ENCODE measurements around the gene RBM20. TPM values are rescaled to one million over a fixed set of nuclear protein-coding genes. Genes with fewer than 3 reads are reported as not detected.

RBM20 gene
- total and polyA plus RNA-seq, 8 donors = under 0.01 to 6.2 (median 0.59) TPM; not detected in 2

DNA sequence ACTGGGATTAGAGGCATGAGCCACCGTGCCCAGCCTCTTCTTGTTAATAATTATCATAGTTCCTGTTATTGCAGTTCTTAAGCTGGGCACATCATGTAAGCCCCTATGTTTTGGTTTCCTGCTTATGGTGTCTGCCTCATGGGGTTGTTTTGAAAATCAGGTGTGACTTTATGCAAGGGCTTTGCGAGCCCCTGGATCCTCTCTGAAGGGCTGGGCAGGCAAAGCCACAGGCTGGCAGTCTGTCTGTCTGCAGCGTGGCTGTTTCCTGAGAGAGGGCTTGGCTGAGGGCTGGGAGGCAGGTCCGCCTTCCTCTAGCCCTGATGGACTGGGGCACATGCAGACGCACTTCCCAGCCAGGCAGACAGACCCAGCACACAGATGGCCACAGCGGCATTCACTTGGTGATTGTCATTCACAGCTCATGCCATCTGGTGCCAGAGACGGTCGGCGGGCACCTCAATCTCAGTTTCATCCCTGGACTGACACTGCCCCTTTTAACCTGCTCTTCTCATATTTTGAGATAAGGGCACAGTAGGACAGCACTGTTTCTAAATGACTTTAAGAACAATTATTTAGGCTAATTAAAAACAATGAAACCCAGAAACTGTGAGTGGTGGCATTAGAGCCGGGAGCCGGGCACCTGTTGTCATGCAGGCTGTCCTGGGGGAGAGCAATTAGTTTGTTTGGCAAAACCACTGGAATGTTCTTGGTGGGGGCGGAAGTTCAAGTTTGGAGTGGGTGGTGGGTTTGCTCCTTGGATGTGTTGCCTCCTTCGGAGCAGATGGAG lies 35.5 kb downstream of the RBM20 start:
- TF ChIP-seq POLR2AphosphoS5 (IDR thresholded peaks at IDR 0.05) (no peak), POLR2A (IDR thresholded peaks at IDR 0.05) (no peak), EP300 (IDR thresholded peaks at IDR 0.05) (no peak)
- TF ChIP-seq, protein P1, sequence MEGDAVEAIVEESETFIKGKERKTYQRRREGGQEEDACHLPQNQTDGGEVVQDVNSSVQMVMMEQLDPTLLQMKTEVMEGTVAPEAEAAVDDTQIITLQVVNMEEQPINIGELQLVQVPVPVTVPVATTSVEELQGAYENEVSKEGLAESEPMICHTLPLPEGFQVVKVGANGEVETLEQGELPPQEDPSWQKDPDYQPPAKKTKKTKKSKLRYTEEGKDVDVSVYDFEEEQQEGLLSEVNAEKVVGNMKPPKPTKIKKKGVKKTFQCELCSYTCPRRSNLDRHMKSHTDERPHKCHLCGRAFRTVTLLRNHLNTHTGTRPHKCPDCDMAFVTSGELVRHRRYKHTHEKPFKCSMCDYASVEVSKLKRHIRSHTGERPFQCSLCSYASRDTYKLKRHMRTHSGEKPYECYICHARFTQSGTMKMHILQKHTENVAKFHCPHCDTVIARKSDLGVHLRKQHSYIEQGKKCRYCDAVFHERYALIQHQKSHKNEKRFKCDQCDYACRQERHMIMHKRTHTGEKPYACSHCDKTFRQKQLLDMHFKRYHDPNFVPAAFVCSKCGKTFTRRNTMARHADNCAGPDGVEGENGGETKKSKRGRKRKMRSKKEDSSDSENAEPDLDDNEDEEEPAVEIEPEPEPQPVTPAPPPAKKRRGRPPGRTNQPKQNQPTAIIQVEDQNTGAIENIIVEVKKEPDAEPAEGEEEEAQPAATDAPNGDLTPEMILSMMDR (IDR thresholded peaks at IDR 0.05) = no peak
- Histone ChIP-seq H3K27me3 (peaks cover 0 to 15% (median 0%) of the 10 kb centered on the region in 3 donors), H3K4me1 (peaks cover 0 to 6% (median 1%) of the 10 kb centered on the region in 4 donors), H3K36me3 (no peaks in the 10 kb centered on the region), H3K4me3 (no peak overlapping the region), H3K27ac (no peak overlapping the region), H3K9me3 (no peaks in the 10 kb centered on the region)
- peak in 1 of 2 donors; percentile 44 for DNase-seq
- intact Hi-C loops (cut with DNase I; ENCODE audit: low total_unique reads) = loop anchor here (5.0 kb wide), 1 partner anchor 67 kb away; no protein-coding TSS in a partner anchor
- WGBS, 5 donors = 71 to 82% (median 78%) methylated on average over 12 to 13 of the region's 13 CpGs

DNA sequence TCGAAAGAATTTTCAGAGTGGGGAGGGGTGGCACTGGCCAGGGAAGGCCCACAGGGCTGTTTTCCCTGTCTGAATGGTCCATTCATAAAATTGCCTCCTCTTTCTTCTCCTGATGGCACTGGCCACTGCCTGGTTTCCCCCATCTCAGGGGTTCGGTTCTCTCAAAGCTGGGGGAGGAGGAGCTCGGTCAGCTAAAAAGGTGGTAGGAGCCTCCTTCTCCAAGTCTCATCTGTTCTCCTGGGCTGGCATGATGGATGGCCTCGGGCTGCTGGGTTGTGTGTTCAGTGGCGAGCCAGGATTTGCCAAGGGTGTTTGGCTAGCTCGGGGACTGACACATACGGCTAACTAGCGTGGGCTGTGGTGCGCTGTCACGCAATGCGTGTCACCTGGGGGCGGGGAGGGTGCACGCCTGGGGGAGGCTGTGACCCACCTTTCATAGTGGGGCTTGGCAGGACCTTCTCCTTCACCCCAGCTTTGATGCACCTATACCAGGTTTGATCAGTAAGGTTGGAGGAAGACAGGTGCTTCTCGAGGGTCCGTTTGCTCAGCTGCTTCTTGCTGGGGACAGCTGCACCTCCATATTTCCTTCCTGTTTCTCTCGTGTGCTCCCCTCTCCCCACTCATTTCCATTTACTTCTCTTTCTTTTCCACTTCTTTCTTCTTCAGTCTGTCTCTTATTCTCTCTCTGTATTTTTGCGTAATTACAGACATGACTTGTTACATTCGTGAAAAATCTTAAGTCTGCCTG lies 36.3 kb downstream of the RBM20 start:
- no peaks in the 10 kb centered on the region for H3K36me3 ChIP-seq
- H3K9me3 ChIP-seq = no peaks in the 10 kb centered on the region
- no peak for DNase-seq
- intact Hi-C loops (cut with DNase I; ENCODE audit: low total_unique reads) = no loop called here
- 52 to 63% (median 59%) methylated on average over 17 to 18 of the region's 18 CpGs for WGBS, 5 donors
- H3K4me1 ChIP-seq = peaks cover 0 to 6% (median 1%) of the 10 kb centered on the region in 4 donors
- H3K27me3 ChIP-seq = peaks cover 0 to 21% (median 4%) of the 10 kb centered on the region in 3 donors
- H3K4me3 ChIP-seq = no peak overlapping the region
- TF ChIP-seq EP300 (IDR thresholded peaks at IDR 0.05) (no peak), POLR2A (IDR thresholded peaks at IDR 0.05) (no peak), POLR2AphosphoS5 (IDR thresholded peaks at IDR 0.05) (no peak)
- TF ChIP-seq, protein P1 (IDR thresholded peaks at IDR 0.05) = no peak
- H3K27ac ChIP-seq = no peak overlapping the region

DNA sequence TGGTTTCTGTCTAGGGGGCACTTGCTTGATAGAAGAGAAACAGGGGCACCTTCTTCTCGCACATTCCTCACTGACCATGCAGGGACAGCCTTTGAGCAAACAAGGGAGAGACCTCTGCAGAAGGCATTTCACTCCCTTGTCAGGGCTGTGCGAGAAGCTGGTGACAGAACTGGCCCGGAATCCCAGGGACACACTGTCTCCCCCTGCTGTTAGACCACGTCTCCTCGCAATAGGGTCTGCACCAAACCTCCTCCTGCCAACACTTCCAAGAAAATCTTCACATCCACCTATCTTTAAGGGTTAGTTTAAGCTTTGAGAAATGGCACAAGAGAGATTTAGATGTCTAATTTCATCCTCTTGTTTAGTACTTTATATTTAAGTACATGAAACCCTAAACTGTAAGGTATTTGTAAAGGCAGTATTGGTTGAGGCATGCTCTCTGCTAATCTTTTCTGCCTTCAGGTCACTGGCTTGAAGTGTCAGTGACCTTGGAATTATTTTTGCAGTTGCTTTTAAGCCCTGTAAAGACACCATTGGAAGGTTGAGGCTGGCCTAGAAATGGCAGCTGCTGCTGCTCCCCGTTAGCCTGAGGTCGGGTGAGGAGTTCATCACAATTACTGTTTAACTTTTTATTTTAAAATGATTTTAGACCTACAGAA lies 37.0 kb downstream of the RBM20 start:
- 30 to 49% (median 42%) methylated on average over 7 of the region's 7 CpGs for WGBS, 5 donors
- H3K4me1 ChIP-seq = peaks cover 0 to 6% (median 1%) of the 10 kb centered on the region in 4 donors
- no peaks in the 10 kb centered on the region for H3K36me3 ChIP-seq
- TF ChIP-seq POLR2AphosphoS5 (IDR thresholded peaks at IDR 0.05) (no peak), EP300 (IDR thresholded peaks at IDR 0.05) (no peak)
- TF ChIP-seq, protein P1 (IDR thresholded peaks at IDR 0.05) = peak in 3 of 7 experiments; percentile 22 to 42 (median 28)
- no peaks in the 10 kb centered on the region for H3K9me3 ChIP-seq
- H3K4me3 ChIP-seq = no peak overlapping the region
- peaks cover 0 to 21% (median 4%) of the 10 kb centered on the region in 3 donors for H3K27me3 ChIP-seq
- no peak overlapping the region for H3K27ac ChIP-seq
- intact Hi-C loops (cut with DNase I; ENCODE audit: low total_unique reads) = no loop called here
- DNase-seq = peak; percentile 43 to 79

DNA sequence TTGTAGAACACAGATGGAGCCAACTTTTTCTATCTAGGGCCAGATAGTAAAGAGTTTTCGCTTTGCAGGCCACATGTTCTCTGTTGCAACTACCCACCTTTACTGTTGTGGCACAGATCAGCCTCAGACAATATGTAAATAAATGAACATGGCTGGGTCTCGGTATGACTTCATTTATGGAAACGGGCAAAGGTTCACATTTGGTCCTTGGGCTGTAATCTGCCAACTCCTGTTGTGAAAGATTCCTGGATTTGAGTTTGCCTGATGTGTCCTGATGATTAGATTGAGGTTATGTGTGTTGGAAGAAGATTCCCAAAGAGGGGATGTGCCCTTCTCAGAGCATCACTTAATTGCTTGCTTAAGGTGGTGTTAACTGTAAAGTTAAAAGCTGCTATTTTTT lies 38.2 kb downstream of the RBM20 start:
- H3K4me1 ChIP-seq = peaks cover 0 to 6% (median 1%) of the 10 kb centered on the region in 4 donors
- DNase-seq = no peak
- no peak overlapping the region for H3K27ac ChIP-seq
- no peak for TF ChIP-seq POLR2AphosphoS5 (IDR thresholded peaks at IDR 0.05)
- TF ChIP-seq EP300 (IDR thresholded peaks at IDR 0.05) = no peak
- TF ChIP-seq POLR2A (IDR thresholded peaks at IDR 0.05) = no peak
- TF ChIP-seq, protein P1 (IDR thresholded peaks at IDR 0.05) = no peak
- H3K9me3 ChIP-seq = no peaks in the 10 kb centered on the region
- H3K4me3 ChIP-seq = no peak overlapping the region
- 69 to 89% (median 74%) methylated on average over 3 of the region's 3 CpGs for WGBS, 5 donors
- H3K36me3 ChIP-seq = no peaks in the 10 kb centered on the region
- H3K27me3 ChIP-seq = peaks cover 0 to 21% (median 4%) of the 10 kb centered on the region in 3 donors
- intact Hi-C loops (cut with DNase I; ENCODE audit: low total_unique reads) = no loop called here

All from stomach (tissue), 9 donors.